Astrocyte of the cerebellum (primary cell): ENCODE results near the gene LY9.

Experiments used
- DNase-seq: peaks from one replicate; pipeline ENCODE4 v3.0.0-alpha.2; 2011; ENCODE audit warnings: low read depth
- H3K4me3 ChIP-seq: 2 replicates; pipeline ENCODE4 v1.5.1; 2011; ENCODE audit warnings: mild to moderate bottlenecking, low read depth, low read length, moderate library complexity
- in situ Hi-C: cut with HindIII; loops from 2 replicates; pipeline ENCODE4 v1.10.0; 2017; ENCODE audit warnings: low sequenced_read_pairs
- TF ChIP-seq, protein P1 (sequence below): IDR thresholded peaks from 2 replicates; pipeline ENCODE4 v1.5.1; 2012; ENCODE audit warnings: low read length, low read depth, moderate library complexity, mild to moderate bottlenecking; ENCODE audit errors: missing control alignments

The LY9 gene

DNA sequence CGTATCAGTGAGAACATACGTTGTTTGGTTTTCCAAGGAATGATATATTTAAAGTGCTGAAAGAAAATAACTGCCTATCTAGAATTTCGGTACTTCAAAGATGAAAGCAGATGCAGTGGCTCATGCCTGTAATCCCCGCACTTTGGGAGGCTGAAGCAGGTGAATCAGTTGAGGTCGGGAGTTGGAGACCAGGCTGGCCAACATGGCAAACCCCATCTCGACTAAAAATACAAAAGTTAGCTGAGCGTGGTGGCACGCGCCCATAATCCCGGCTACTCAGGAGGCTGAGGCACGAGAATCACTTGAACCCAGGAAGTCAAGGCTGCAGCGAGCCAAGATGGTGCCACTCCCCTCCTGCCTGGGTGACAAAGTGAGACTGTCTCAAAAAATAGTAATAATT, 50.3 kb downstream of the LY9 start:
- TF ChIP-seq, protein P1, sequence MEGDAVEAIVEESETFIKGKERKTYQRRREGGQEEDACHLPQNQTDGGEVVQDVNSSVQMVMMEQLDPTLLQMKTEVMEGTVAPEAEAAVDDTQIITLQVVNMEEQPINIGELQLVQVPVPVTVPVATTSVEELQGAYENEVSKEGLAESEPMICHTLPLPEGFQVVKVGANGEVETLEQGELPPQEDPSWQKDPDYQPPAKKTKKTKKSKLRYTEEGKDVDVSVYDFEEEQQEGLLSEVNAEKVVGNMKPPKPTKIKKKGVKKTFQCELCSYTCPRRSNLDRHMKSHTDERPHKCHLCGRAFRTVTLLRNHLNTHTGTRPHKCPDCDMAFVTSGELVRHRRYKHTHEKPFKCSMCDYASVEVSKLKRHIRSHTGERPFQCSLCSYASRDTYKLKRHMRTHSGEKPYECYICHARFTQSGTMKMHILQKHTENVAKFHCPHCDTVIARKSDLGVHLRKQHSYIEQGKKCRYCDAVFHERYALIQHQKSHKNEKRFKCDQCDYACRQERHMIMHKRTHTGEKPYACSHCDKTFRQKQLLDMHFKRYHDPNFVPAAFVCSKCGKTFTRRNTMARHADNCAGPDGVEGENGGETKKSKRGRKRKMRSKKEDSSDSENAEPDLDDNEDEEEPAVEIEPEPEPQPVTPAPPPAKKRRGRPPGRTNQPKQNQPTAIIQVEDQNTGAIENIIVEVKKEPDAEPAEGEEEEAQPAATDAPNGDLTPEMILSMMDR, result no peak
- no peak for DNase-seq
- no peak overlapping the region for H3K4me3 ChIP-seq
- in situ Hi-C loops, result no loop called here

- DNase-seq, result no peak
- TF ChIP-seq, protein P1, result no peak
- in situ Hi-C loops, result no loop called here
- H3K4me3 ChIP-seq, result no peak overlapping the region
Measured at GRCh38 chr1:160850541-160850940, 54.6 kb downstream of the LY9 start.

DNA sequence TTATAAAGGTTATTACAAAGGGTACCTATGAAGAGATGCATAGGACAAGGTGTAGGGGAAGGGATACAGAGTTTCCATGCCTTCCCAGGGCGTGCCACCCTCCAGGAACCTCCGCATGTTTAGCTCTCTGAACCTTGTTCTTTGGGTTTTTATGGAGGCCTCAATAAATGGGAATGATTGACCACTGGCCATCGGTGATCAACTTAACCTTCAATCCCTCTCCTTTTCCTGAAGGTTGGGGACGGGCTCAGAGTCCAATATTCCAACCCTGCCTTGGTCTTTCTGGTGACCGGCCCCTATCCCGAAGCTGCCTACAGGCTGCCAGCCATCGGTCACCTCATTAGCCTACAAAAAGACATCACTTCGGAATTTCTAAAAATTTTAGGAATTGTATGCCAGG, 55.0 kb downstream of the LY9 start:
- no peak for DNase-seq
- no peak overlapping the region for H3K4me3 ChIP-seq
- TF ChIP-seq, protein P1, result no peak
- in situ Hi-C loops, result no loop called here

- H3K4me3 ChIP-seq, result no peak overlapping the region
- DNase-seq, result no peak
- TF ChIP-seq, protein P1, result no peak
- in situ Hi-C loops, result no loop called here
Measured at GRCh38 chr1:160853014-160853413, 57.0 kb downstream of the LY9 start.

DNA sequence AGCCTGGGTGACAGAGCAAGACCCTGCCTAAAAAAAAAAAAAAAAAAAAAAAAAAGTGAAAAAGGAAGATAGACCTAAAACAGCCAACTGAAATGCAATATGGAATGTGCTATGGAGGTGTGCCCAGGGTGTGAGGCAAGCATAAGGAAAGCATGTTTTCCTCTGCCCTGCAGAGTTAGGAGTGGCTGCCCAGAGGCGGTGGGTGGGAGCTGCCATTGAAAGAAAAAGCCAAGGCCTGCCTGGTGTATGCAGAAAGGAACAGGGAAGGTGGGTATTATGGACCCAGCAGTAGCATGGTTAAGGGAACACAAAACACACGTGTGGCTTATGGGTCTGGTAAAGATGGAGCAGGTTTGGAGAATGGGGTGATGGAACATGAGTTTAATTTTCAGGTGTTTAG, 57.8 kb downstream of the LY9 start:
- H3K4me3 ChIP-seq, result no peak overlapping the region
- TF ChIP-seq, protein P1, result no peak
- DNase-seq, result no peak
- in situ Hi-C loops, result no loop called here

GRCh38 chr1:160855181-160855981, 59.4 kb downstream of the LY9 start:
- no peak overlapping the region for H3K4me3 ChIP-seq
- DNase-seq, result no peak
- TF ChIP-seq, protein P1, result no peak
- in situ Hi-C loops, result no loop called here
